Nephron progenitor cell (in vitro differentiated cells): ENCODE data around the gene MPV17L2.

Experiments used
- DNase-seq: peaks from one replicate; pipeline ENCODE4 v3.0.0; 2021
- H3K27ac Mint-ChIP-seq: 2 replicates; pipeline ENCODE4 v1.8.0; 2021; ENCODE audit warnings: mild to moderate bottlenecking, moderate library complexity, mixed read lengths
- H3K27me3 Mint-ChIP-seq: 2 replicates; pipeline ENCODE4 v1.8.0; 2021; ENCODE audit warnings: mild to moderate bottlenecking, low read depth, mixed read lengths; ENCODE audit not compliant: poor library complexity
- H3K36me3 Mint-ChIP-seq: 2 replicates; pipeline ENCODE4 v1.8.0; 2021; ENCODE audit warnings: low read depth, mixed read lengths
- H3K4me1 Mint-ChIP-seq: 2 replicates; pipeline ENCODE4 v1.8.0; 2021; ENCODE audit warnings: mixed read lengths
- H3K4me3 Mint-ChIP-seq: 2 replicates; pipeline ENCODE4 v1.8.0; 2021; ENCODE audit warnings: mild to moderate bottlenecking, moderate library complexity, mixed read lengths
- H3K9me3 Mint-ChIP-seq: 2 replicates; pipeline ENCODE4 v1.8.0; 2021; ENCODE audit warnings: mild to moderate bottlenecking, moderate library complexity, mixed read lengths
- TF ChIP-seq, protein P1 (sequence below): fragments of 200-600 bp; sonication (generic); IDR thresholded peaks from 2 replicates; pipeline ENCODE4 v1.5.0; 2021; ENCODE audit warnings: antibody characterized with exemption

MPV17L2 gene

DNA sequence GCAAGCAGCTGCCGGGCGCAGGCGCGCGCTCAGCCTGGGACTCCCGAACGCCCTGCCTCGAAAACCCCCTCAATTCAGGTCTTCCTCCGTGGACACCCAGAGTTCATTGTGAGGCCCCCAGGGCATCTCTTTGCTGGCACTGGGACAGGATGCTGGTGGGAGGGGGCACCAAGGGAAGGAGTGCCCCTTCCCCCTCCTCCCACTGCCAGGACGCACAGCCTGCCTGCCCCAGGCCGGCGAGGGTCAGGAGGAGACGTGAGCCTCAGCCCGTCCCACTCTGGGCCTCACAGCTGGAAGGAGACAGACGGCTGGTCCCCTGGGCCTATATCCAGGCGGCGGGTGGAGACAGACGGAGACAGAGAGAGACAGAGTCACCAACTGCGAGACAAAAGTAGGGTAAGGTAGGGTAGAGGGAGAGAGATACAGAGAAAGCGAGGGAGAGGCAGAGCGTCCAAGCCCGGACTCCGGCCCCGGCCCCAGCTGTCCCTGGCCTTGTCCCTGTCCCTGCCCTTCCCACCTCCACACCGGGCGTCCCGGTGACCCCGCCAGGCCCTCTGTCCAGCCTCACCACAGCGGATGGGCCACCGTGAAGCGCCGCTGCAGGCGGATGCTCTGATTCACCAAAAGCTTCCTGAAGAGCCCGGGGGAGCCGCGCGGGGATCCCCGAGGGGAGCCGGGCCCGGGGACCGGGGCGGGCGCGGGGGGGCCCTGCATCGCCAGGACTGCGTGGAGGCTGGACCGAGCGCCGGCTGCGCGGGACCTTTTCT lies 32.9 kb downstream of the MPV17L2 start, which contains the start of gene PDE4C:
PDE4C (minus strand) TSS at position 737 of the 767 bp plus-strand sequence; CDS start at position 714, 23 bp downstream.
- TF ChIP-seq, protein P1, sequence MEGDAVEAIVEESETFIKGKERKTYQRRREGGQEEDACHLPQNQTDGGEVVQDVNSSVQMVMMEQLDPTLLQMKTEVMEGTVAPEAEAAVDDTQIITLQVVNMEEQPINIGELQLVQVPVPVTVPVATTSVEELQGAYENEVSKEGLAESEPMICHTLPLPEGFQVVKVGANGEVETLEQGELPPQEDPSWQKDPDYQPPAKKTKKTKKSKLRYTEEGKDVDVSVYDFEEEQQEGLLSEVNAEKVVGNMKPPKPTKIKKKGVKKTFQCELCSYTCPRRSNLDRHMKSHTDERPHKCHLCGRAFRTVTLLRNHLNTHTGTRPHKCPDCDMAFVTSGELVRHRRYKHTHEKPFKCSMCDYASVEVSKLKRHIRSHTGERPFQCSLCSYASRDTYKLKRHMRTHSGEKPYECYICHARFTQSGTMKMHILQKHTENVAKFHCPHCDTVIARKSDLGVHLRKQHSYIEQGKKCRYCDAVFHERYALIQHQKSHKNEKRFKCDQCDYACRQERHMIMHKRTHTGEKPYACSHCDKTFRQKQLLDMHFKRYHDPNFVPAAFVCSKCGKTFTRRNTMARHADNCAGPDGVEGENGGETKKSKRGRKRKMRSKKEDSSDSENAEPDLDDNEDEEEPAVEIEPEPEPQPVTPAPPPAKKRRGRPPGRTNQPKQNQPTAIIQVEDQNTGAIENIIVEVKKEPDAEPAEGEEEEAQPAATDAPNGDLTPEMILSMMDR = no peak
- Mint-ChIP-seq H3K4me3 (peak within 1 kb of the TSS; percentile 86), H3K9me3 (no peaks in the 10 kb centered on the region), H3K27me3 (peaks cover 72% of the 10 kb centered on the region), H3K27ac (no peak within 1 kb of the TSS), H3K36me3 (no peaks in the 10 kb centered on the region), H3K4me1 (peaks cover 40% of the 10 kb centered on the region)
- peak; percentile 53 for DNase-seq

DNA sequence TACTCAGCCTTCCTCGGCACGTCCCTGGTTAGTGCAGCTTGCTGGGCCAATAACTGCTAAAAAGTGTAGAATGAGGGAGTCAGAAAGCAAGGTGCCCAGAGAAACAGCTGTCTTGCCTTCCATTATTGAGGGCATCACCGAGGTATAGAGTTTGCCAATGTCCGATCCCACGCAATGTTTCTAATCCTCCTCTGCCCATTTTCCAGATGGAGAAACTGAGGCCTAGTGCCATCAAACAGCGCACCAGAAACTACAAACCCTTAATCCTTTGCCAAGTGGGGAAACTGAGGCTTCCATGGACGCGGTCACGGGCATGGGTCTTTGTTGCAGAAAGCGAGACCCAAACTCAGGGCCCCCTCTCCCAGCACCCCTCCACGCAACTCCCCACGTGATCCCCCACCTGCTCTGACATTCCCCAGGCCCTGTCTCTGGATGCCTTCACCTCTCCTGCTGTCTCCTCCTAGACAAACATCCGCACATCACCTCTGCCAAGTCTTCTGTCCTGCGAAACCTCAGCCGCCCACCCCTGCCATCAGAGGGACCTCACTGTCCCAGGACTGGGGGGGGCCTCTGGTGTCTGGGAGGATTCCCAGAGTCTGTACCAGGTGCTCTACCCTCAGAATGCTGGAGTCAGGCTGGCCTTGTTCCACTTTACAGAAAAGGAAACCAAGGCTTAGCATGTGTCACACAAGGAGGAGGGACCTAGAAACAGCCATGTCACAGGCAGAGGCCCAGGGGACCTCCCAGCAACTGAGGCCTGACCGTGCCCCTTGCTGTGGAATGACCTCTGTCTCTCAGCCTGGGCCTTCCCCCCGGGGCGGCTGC lies 34.1 kb downstream of the MPV17L2 start:
- H3K4me3 Mint-ChIP-seq = peak overlapping the region; percentile 13
- no peaks in the 10 kb centered on the region for H3K36me3 Mint-ChIP-seq
- no peaks in the 10 kb centered on the region for H3K9me3 Mint-ChIP-seq
- DNase-seq = no peak
- no peak overlapping the region for H3K27ac Mint-ChIP-seq
- H3K4me1 Mint-ChIP-seq = peaks cover 50% of the 10 kb centered on the region
- TF ChIP-seq, protein P1 = no peak
- peaks cover 64% of the 10 kb centered on the region for H3K27me3 Mint-ChIP-seq

DNA sequence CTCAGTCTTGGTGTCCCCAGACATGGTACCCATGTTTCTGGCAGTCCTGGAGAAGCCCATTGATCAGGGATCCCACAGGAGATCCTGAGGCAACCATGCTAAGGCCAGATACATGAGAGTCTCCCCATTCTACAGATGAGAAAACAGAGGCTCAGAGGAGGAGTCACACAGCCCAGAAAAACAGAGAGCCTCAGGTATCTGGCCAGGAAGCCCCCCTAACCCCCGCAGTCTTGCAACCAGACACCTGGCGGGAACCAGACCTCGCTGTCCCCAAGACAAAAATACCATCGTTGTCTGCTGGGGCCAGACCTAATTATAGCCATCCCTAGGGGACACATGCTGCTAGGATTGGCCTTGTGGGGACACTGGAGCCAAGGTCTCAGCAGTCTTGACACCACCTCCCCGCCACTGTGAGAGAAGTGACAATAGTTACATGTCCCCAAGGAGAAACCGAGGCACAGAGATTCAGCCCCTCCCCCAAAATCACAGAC lies 34.8 kb downstream of the MPV17L2 start:
- H3K27me3 Mint-ChIP-seq = peaks cover 62% of the 10 kb centered on the region

DNA sequence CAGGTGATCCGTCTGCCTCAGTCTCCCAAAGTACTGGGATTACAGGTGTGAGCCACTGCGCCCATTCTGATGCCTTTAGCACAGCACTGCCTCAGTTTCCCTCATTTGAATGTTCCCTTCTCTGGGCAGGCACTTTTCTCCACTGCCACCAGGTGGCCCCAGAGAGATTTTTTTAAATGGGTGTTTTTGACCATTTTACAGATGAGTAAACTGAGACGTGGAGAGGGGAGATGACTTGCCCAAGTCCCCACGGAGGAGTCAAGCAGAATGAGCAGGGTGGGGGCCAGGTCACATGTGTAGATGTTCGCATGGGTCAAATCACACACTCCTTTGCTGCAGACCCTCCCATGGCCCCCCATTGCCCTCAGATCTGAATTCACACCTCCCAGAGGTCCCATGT lies 36.5 kb downstream of the MPV17L2 start:
- Mint-ChIP-seq H3K36me3 (no peaks in the 10 kb centered on the region), H3K4me3 (no peak overlapping the region), H3K27me3 (peaks cover 59% of the 10 kb centered on the region), H3K4me1 (peaks cover 45% of the 10 kb centered on the region), H3K27ac (no peak overlapping the region), H3K9me3 (peaks cover 6% of the 10 kb centered on the region)
- DNase-seq = no peak
- TF ChIP-seq, protein P1 = peak; percentile 41

More for the DNA sequence above, 34.8 kb downstream of the MPV17L2 start:
- DNase-seq = no peak
- Mint-ChIP-seq H3K36me3 (no peaks in the 10 kb centered on the region), H3K9me3 (no peaks in the 10 kb centered on the region), H3K4me3 (no peak overlapping the region), H3K27ac (no peak overlapping the region), H3K4me1 (peaks cover 52% of the 10 kb centered on the region)
- TF ChIP-seq, protein P1 = no peak

DNA sequence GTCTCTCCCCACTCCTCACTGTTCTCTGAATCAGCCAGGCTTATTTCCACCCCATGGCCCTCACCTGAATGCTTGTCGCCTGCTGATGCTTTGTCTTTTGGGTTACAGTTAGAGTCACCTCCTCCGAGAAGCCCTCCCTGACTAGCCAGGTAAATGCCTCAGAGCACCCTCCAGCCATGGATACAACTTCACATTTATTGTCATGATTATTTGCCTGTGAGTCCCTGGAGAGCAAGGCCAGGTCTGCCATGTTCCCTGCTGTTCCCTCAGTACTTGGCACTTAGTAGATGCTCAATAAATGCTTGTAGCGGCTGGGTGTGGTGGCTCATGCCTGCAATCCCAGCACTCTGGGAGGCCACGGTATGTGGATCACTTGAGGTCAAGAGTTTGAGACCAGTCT lies 36.9 kb downstream of the MPV17L2 start:
- Mint-ChIP-seq H3K36me3 (no peaks in the 10 kb centered on the region), H3K4me1 (peaks cover 41% of the 10 kb centered on the region), H3K27ac (no peak overlapping the region), H3K27me3 (peaks cover 59% of the 10 kb centered on the region), H3K9me3 (peaks cover 6% of the 10 kb centered on the region), H3K4me3 (no peak overlapping the region)
- TF ChIP-seq, protein P1 = no peak
- DNase-seq = no peak
